Measurements from ENCODE around the gene SPTBN5.

DNA sequence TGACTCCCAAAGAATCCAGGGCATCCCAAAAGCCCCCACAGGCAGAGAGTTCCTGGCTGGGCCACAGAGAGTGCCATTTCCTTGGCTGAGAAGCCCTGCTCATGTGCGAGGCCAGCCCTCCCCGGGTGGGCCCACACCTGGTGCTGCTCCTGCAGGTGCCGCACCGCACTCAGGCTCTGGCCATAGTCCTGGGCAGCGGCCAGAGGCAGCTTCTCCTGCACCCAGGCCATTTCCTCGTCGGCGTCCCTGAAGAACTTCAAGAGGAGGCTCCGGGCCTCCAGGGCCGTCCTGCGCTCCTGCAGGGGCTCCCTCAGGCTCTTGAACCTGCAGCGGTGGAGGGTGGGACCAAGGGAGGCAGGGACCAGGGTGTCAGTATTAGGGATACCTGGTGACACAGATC, 37.1 kb downstream of the SPTBN5 start:
- no peak for TF ChIP-seq CTCF (IDR thresholded peaks at IDR 0.05)
- no peak for TF ChIP-seq POLR2A (IDR thresholded peaks at IDR 0.05)

All from testis (tissue), 2 donors.